ENCODE data around the gene ENTPD8. TPM values are rescaled to one million over a fixed set of nuclear protein-coding genes. Genes with fewer than 3 reads are reported as not detected.

ENTPD8 gene
- total and polyA plus RNA-seq, 2 donors (not counting 1 experiment from before 2014, with no cell fraction given), result not detected

GRCh38 chr9:137477778-137478612, 36.8 kb upstream of the ENTPD8 start:
- Histone ChIP-seq H3K27me3 (replicated peaks in 1 of 4; ENCODE audit: control extremely low read depth in 1 of 4, control insufficient read depth in 3 of 4, insufficient read depth in 4 of 4, low read length in 3 of 4) (no peaks in the 10 kb centered on the region), H4K20me1 (ENCODE audit: control insufficient read depth, insufficient read depth, low read length, poor library complexity, severe bottlenecking) (no peaks in the 10 kb centered on the region), H3K36me3 (replicated peaks in 1 of 2; ENCODE audit: control extremely low read depth in 1 of 2, control insufficient read depth in 1 of 2, extremely low read depth in 1 of 2, insufficient read depth in 2 of 2, low read length in 1 of 2) (no peaks in the 10 kb centered on the region), H3K4me1 (ENCODE audit: control insufficient read depth in 2 of 2, insufficient read depth in 2 of 2, low read length in 2 of 2) (no peaks in the 10 kb centered on the region), H2AFZ (ENCODE audit: insufficient read depth, low read depth, low read length, poor library complexity, severe bottlenecking) (no peak overlapping the region), H3K4me2 (replicated peaks; ENCODE audit: low read depth, low read length, poor library complexity, severe bottlenecking) (no peak overlapping the region), H3K4me3 (ENCODE audit: control extremely low read depth in 1 of 5, extremely low read depth in 1 of 5, insufficient read depth in 1 of 5, low read depth in 2 of 5, low read length in 4 of 5) (no peak overlapping the region), H3K27ac (ENCODE audit: low read length in 2 of 2) (no peak overlapping the region), H3K9ac (ENCODE audit: low read length) (no peak overlapping the region), H3K79me2 (ENCODE audit: control insufficient read depth, insufficient read depth, low read length) (no peaks in the 10 kb centered on the region), H3K9me3 (ENCODE audit: control extremely low read depth in 1 of 3, control insufficient read depth in 2 of 3, insufficient read depth in 1 of 3, low read length in 2 of 3) (peaks cover 1 to 23% (median 13%) of the 10 kb centered on the region in 3 donors)
- TF ChIP-seq EZH2 (IDR thresholded peaks at IDR 0.05; ENCODE audit: borderline replicate concordance, insufficient read depth, low read depth, low read length, poor library complexity, severe bottlenecking) (no peak), CTCF (IDR thresholded peaks at IDR 0.05) (no peak)
- DNase-seq (no peak), ATAC-seq (ENCODE audit: low read depth) (no peak)
- ChIA-PET CTCF (no interaction called here), POLR2A (interaction anchor here (0.6 kb wide), 1 partner anchor 49 kb away, joined by 5 read pairs; no protein-coding TSS in a partner anchor)
- 91% methylated on average over 21 of the region's 29 CpGs for WGBS (ENCODE audit: insufficient coverage)
- no peaks in the 10 kb centered on the region for H3K4me1 Mint-ChIP-seq
- H3K27ac Mint-ChIP-seq, result no peak overlapping the region
- intact Hi-C loops (cut with micrococcal nuclease), result no loop called here
- peaks cover 16% of the 10 kb centered on the region for H3K9me3 Mint-ChIP-seq (ENCODE audit: insufficient read depth)
- H3K4me3 Mint-ChIP-seq, result no peak overlapping the region
- no peaks in the 10 kb centered on the region for H3K27me3 Mint-ChIP-seq

- Histone ChIP-seq H3K4me2 (replicated peaks; ENCODE audit: low read depth, low read length, poor library complexity, severe bottlenecking) (no peak overlapping the region), H3K36me3 (replicated peaks in 1 of 2; ENCODE audit: control extremely low read depth in 1 of 2, control insufficient read depth in 1 of 2, extremely low read depth in 1 of 2, insufficient read depth in 2 of 2, low read length in 1 of 2) (no peaks in the 10 kb centered on the region), H3K27me3 (replicated peaks in 1 of 4; ENCODE audit: control extremely low read depth in 1 of 4, control insufficient read depth in 3 of 4, insufficient read depth in 4 of 4, low read length in 3 of 4) (no peaks in the 10 kb centered on the region), H3K9me3 (ENCODE audit: control extremely low read depth in 1 of 3, control insufficient read depth in 2 of 3, insufficient read depth in 1 of 3, low read length in 2 of 3) (peaks cover 1 to 25% (median 13%) of the 10 kb centered on the region in 3 donors), H3K4me3 (ENCODE audit: control extremely low read depth in 1 of 5, extremely low read depth in 1 of 5, insufficient read depth in 1 of 5, low read depth in 2 of 5, low read length in 4 of 5) (no peak overlapping the region), H2AFZ (ENCODE audit: insufficient read depth, low read depth, low read length, poor library complexity, severe bottlenecking) (no peak overlapping the region), H4K20me1 (ENCODE audit: control insufficient read depth, insufficient read depth, low read length, poor library complexity, severe bottlenecking) (no peaks in the 10 kb centered on the region), H3K9ac (ENCODE audit: low read length) (no peak overlapping the region), H3K27ac (ENCODE audit: low read length in 2 of 2) (no peak overlapping the region), H3K4me1 (ENCODE audit: control insufficient read depth in 2 of 2, insufficient read depth in 2 of 2, low read length in 2 of 2) (no peaks in the 10 kb centered on the region), H3K79me2 (ENCODE audit: control insufficient read depth, insufficient read depth, low read length) (no peaks in the 10 kb centered on the region)
- H3K9me3 Mint-ChIP-seq (ENCODE audit: insufficient read depth), result peaks cover 18% of the 10 kb centered on the region
- H3K27ac Mint-ChIP-seq, result no peak overlapping the region
- CTCF ChIA-PET, result no interaction called here
- WGBS (ENCODE audit: insufficient coverage), result 97% methylated on average over 6 of the region's 11 CpGs
- H3K4me3 Mint-ChIP-seq, result no peak overlapping the region
- no peak for ATAC-seq (ENCODE audit: low read depth)
- no peaks in the 10 kb centered on the region for H3K27me3 Mint-ChIP-seq
- H3K4me1 Mint-ChIP-seq, result no peaks in the 10 kb centered on the region
- intact Hi-C loops (cut with micrococcal nuclease), result no loop called here
- no peak for DNase-seq
- POLR2A ChIA-PET, result no interaction called here
- TF ChIP-seq CTCF (IDR thresholded peaks at IDR 0.05) (no peak), EZH2 (IDR thresholded peaks at IDR 0.05; ENCODE audit: borderline replicate concordance, insufficient read depth, low read depth, low read length, poor library complexity, severe bottlenecking) (no peak)
Observed at GRCh38 chr9:137476856-137477255, 35.7 kb upstream of the ENTPD8 start.

All from B cell (primary cell).